WTC11 (cell line): ENCODE measurements around the gene FSTL1. TPM values are rescaled to one million over a fixed set of nuclear protein-coding genes. Genes with fewer than 3 reads are reported as not detected.

Experiments used
- ATAC-seq: fragments of 200-7000 bp; cut with Tn5 transposase; 2 replicates; pipeline ENCODE4 v1.10.0; 2021; ENCODE audit warnings: mild to moderate bottlenecking, moderate library complexity
- CTCF ChIA-PET: fragments of 300-600 bp; sonication (Branson Sonifier 250); formaldehyde crosslinking; loops from one replicate; lab custom pipeline; 2021; ENCODE audit warnings: antibody characterized with exemption; lab: Charles Lee
- POLR2A ChIA-PET: fragments of 350-600 bp; sonication (Branson Sonifier 250); formaldehyde crosslinking; loops from one replicate; lab custom pipeline; 2021; ENCODE audit warnings: antibody characterized with exemption; lab: Charles Lee
- DNase-seq: peaks from one replicate; pipeline ENCODE4 v3.0.0; 2021; ENCODE audit warnings: low spot score
- H3K27ac Mint-ChIP-seq: 2 replicates; pipeline ENCODE4 v1.8.0; 2021; ENCODE audit warnings: mixed read lengths
- H3K27me3 Mint-ChIP-seq: 2 replicates; pipeline ENCODE4 v1.8.0; 2021; ENCODE audit warnings: low read depth, mild to moderate bottlenecking, moderate library complexity, mixed read lengths
- H3K36me3 Mint-ChIP-seq: 2 replicates; pipeline ENCODE4 v1.8.0; 2021; ENCODE audit warnings: mixed read lengths
- H3K4me1 Mint-ChIP-seq: 2 replicates; pipeline ENCODE4 v1.8.0; 2022; ENCODE audit warnings: mixed read lengths
- H3K4me3 Mint-ChIP-seq: 2 replicates; pipeline ENCODE4 v1.8.0; 2021; ENCODE audit warnings: mild to moderate bottlenecking, moderate library complexity, mixed read lengths
- H3K9me3 Mint-ChIP-seq: 2 replicates; pipeline ENCODE4 v1.8.0; 2021; ENCODE audit warnings: mixed read lengths
- E2F4 ChIP-seq: sonication (generic); formaldehyde crosslinking; IDR thresholded peaks from 2 replicates; pipeline ENCODE4 v1.8.1; 2022; ENCODE audit warnings: low read depth, mild to moderate bottlenecking, moderate library complexity, missing genetic modification reagents, borderline replicate concordance
- ELF4 ChIP-seq: sonication (generic); formaldehyde crosslinking; IDR thresholded peaks from 2 replicates; pipeline ENCODE4 v1.8.1; 2022; ENCODE audit warnings: low read depth, mild to moderate bottlenecking, moderate library complexity, missing genetic modification reagents
- ESRRA ChIP-seq: sonication (generic); formaldehyde crosslinking; IDR thresholded peaks from 2 replicates; pipeline ENCODE4 v1.8.1; 2022; ENCODE audit warnings: mild to moderate bottlenecking, missing genetic modification reagents, borderline replicate concordance
- FOXP1 ChIP-seq: sonication (generic); formaldehyde crosslinking; IDR thresholded peaks from 2 replicates; pipeline ENCODE4 v1.8.0; 2022; ENCODE audit warnings: missing genetic modification reagents, mild to moderate bottlenecking, moderate library complexity, borderline replicate concordance
- GRHL2 ChIP-seq: fragments of 250-450 bp; sonication (Bioruptor Pico); IDR thresholded peaks from 2 replicates; pipeline ENCODE4 v1.8.0; 2022; ENCODE audit warnings: mild to moderate bottlenecking, moderate library complexity; ENCODE audit not compliant: insufficient replicate concordance, severe bottlenecking
- KAT7 ChIP-seq: sonication (generic); formaldehyde crosslinking; IDR thresholded peaks from 2 replicates; pipeline ENCODE4 v1.8.1; 2023; ENCODE audit warnings: missing genetic modification reagents, mild to moderate bottlenecking, borderline replicate concordance
- NFATC4 ChIP-seq: fragments of 250-450 bp; sonication (Bioruptor Pico); IDR thresholded peaks from 2 replicates; pipeline ENCODE4 v1.9.0; 2021; ENCODE audit warnings: mild to moderate bottlenecking
- NR2C2 ChIP-seq: sonication (generic); formaldehyde crosslinking; IDR thresholded peaks from 2 replicates; pipeline ENCODE4 v1.8.0; 2022; ENCODE audit warnings: mild to moderate bottlenecking, missing genetic modification reagents
- OVOL2 ChIP-seq: fragments of 250-450 bp; sonication (Bioruptor Pico); IDR thresholded peaks from 2 replicates; pipeline ENCODE4 v1.9.0; 2021; ENCODE audit warnings: mild to moderate bottlenecking, borderline replicate concordance
- SMAD4 ChIP-seq: sonication (generic); formaldehyde crosslinking; IDR thresholded peaks from 2 replicates; pipeline ENCODE4 v1.8.0; 2022; ENCODE audit warnings: mild to moderate bottlenecking, missing genetic modification reagents
- USF1 ChIP-seq: sonication (generic); formaldehyde crosslinking; IDR thresholded peaks from 2 replicates; pipeline ENCODE4 v1.8.0; 2022; ENCODE audit warnings: mild to moderate bottlenecking, missing genetic modification reagents
- ZNF232 ChIP-seq: sonication (generic); formaldehyde crosslinking; IDR thresholded peaks from 2 replicates; pipeline ENCODE4 v1.8.0; 2022; ENCODE audit warnings: mild to moderate bottlenecking, missing genetic modification reagents
- ZNF263 ChIP-seq: sonication (generic); formaldehyde crosslinking; IDR thresholded peaks from 2 replicates; pipeline ENCODE4 v1.8.1; 2022; ENCODE audit warnings: low read depth, mild to moderate bottlenecking, moderate library complexity, missing genetic modification reagents
- ZNF416 ChIP-seq: fragments of 250-450 bp; sonication (Bioruptor Pico); IDR thresholded peaks from 2 replicates; pipeline ENCODE4 v1.9.0; 2021; ENCODE audit warnings: mild to moderate bottlenecking, inconsistent platforms
- ZNF425 ChIP-seq: fragments of 250-450 bp; sonication (Bioruptor Pico); conservative IDR thresholded peaks from 2 replicates; pipeline ENCODE4 v1.9.0; 2021; ENCODE audit warnings: mild to moderate bottlenecking
- ZNF532 ChIP-seq: fragments of 250-450 bp; sonication (Bioruptor Pico); IDR thresholded peaks from 2 replicates; pipeline ENCODE4 v1.9.0; 2021; ENCODE audit warnings: mild to moderate bottlenecking, borderline replicate concordance
- ZNF671 ChIP-seq: fragments of 250-450 bp; sonication (Bioruptor Pico); IDR thresholded peaks from 2 replicates; pipeline ENCODE4 v1.8.0; 2021; ENCODE audit warnings: mild to moderate bottlenecking
- total RNA-seq: library from RNA; stranded (reverse); gene quantifications from 3 replicates; pipeline ENCODE4 v1.2.3, GENCODE V29; 2021

Gene FSTL1
- total RNA-seq, 1 experiment from 2014 or later = 271 TPM

GRCh38 chr3:120429921-120430361, 20.9 kb downstream of the FSTL1 start:
- Mint-ChIP-seq H3K9me3 (no peaks in the 10 kb centered on the region), H3K4me1 (peaks cover 55% of the 10 kb centered on the region), H3K4me3 (no peak overlapping the region), H3K27me3 (no peaks in the 10 kb centered on the region)
- POLR2A ChIA-PET = no interaction called here
- no peak for DNase-seq
- no peak for TF ChIP-seq NR2C2 (CRISPR knock-in tag)
- TF ChIP-seq, all 79 proteins: peak for 0
- peaks cover 45% of the 10 kb centered on the region for H3K36me3 Mint-ChIP-seq
- ATAC-seq = no peak
- H3K27ac Mint-ChIP-seq = peak overlapping the region; percentile 46; the same call in 1 of the 2 replicates
- CTCF ChIA-PET = interaction anchor here (1.0 to 1.4 kb wide), 2 partner anchors 13 to 129 kb away, joined by 3 to 4 read pairs; no protein-coding TSS in a partner anchor

GRCh38 chr3:120428924-120429323, 21.9 kb downstream of the FSTL1 start:
- TF ChIP-seq SMAD4 (CRISPR knock-in tag) (no peak), E2F4 (CRISPR knock-in tag) (no peak), ZNF263 (no peak), ZNF232 (CRISPR knock-in tag) (no peak), NR2C2 (CRISPR knock-in tag) (no peak), ESRRA (CRISPR knock-in tag) (no peak), KAT7 (CRISPR knock-in tag) (no peak), OVOL2 (no peak), USF1 (no peak), ZNF671 (CRISPR knock-in tag) (no peak), ELF4 (CRISPR knock-in tag) (no peak)
- H3K27ac Mint-ChIP-seq = peak overlapping the region; percentile 43; the same call in 1 of the 2 replicates
- peaks cover 52% of the 10 kb centered on the region for H3K4me1 Mint-ChIP-seq
- DNase-seq (no peak), ATAC-seq (no peak)
- ChIA-PET CTCF (interaction anchor here (2.0 kb wide), 1 partner anchor 12 kb away, joined by 7 read pairs; no protein-coding TSS in a partner anchor), POLR2A (no interaction called here)
- H3K4me3 Mint-ChIP-seq = no peak overlapping the region
- no peaks in the 10 kb centered on the region for H3K9me3 Mint-ChIP-seq
- H3K36me3 Mint-ChIP-seq = peaks cover 36% of the 10 kb centered on the region
- no peaks in the 10 kb centered on the region for H3K27me3 Mint-ChIP-seq

- Mint-ChIP-seq H3K36me3 (peaks cover 29% of the 10 kb centered on the region), H3K9me3 (no peaks in the 10 kb centered on the region), H3K4me3 (no peak overlapping the region), H3K27me3 (no peaks in the 10 kb centered on the region)
- ChIA-PET CTCF (no interaction called here), POLR2A (no interaction called here)
- DNase-seq (no peak), ATAC-seq (no peak)
- TF ChIP-seq ZNF425 (CRISPR knock-in tag) (no peak), GRHL2 (CRISPR knock-in tag) (no peak), FOXP1 (CRISPR knock-in tag) (no peak)
- TF ChIP-seq, all 79 proteins: peak for 0
- peaks cover 35% of the 10 kb centered on the region for H3K4me1 Mint-ChIP-seq
- peak overlapping the region; percentile 17; the same call in 1 of the 2 replicates for H3K27ac Mint-ChIP-seq
Observed at GRCh38 chr3:120427201-120427600, 23.6 kb downstream of the FSTL1 start.

GRCh38 chr3:120425572-120426250, 25.1 kb downstream of the FSTL1 start:
- ChIA-PET CTCF (interaction anchor here (0.6 to 1.6 kb wide), 4 partner anchors 9 to 133 kb away, joined by 3 to 6 read pairs (median 3); no protein-coding TSS in a partner anchor), POLR2A (no interaction called here)
- DNase-seq (no peak), ATAC-seq (no peak)
- Mint-ChIP-seq H3K27ac (no peak overlapping the region), H3K4me1 (peaks cover 32% of the 10 kb centered on the region), H3K9me3 (no peaks in the 10 kb centered on the region), H3K4me3 (no peak overlapping the region), H3K27me3 (no peaks in the 10 kb centered on the region), H3K36me3 (peaks cover 22% of the 10 kb centered on the region)
- TF ChIP-seq ZNF532 (CRISPR knock-in tag) (no peak), NFATC4 (no peak), ZNF416 (CRISPR knock-in tag) (no peak)
